GM10248 (cell line): ENCODE results near the gene EDAR.

Source experiments
- CTCF ChIA-PET: fragments of 300-600 bp; sonication (Branson Sonifier 250); formaldehyde crosslinking; extraction: SDS; loops from one replicate; lab custom pipeline; 2021; ENCODE audit warnings: antibody characterized with exemption; lab: Yijun Ruan, JAX
- POLR2A ChIA-PET: fragments of 350-650 bp; sonication (Branson Sonifier 250); formaldehyde crosslinking; extraction: SDS; loops from one replicate; lab custom pipeline; 2020; ENCODE audit warnings: antibody characterized with exemption; lab: Yijun Ruan, JAX
- DNase-seq: peaks from one replicate; pipeline ENCODE4 v3.0.0; 2012; ENCODE audit errors: extremely low spot score
- CTCF ChIP-seq: IDR thresholded peaks from 2 replicates; pipeline ENCODE4 v1.5.1; 2012; ENCODE audit warnings: mild to moderate bottlenecking, low read depth; ENCODE audit errors: extremely low read depth, missing control alignments, control extremely low read depth

The EDAR gene

DNA sequence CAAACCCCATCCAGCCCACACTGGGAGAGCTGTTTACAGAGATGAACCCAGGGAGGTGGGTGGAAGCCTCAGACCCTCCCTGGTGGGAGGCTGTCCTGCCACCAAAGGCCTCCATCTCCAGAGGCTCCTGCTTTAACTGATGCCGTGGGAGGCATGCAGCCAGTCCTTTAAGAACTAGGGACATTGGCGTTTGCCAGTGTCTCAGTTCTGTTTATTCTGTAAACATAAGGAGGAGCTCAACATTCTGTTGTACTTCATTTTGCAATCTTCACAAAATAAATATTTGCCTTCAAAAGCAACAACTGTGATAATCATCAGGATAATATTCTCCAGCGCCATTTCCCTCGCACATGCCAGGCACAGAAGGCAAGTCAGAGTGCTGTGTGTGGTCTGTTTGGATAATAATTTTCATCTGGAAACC is 6.8 kb downstream of the EDAR start:
- no peak for DNase-seq
- CTCF ChIA-PET = interaction anchor here (1.1 to 1.4 kb wide), 2 partner anchors 9 to 21 kb away, joined by 3 read pairs; no protein-coding TSS in a partner anchor
- POLR2A ChIA-PET = no interaction called here

DNA sequence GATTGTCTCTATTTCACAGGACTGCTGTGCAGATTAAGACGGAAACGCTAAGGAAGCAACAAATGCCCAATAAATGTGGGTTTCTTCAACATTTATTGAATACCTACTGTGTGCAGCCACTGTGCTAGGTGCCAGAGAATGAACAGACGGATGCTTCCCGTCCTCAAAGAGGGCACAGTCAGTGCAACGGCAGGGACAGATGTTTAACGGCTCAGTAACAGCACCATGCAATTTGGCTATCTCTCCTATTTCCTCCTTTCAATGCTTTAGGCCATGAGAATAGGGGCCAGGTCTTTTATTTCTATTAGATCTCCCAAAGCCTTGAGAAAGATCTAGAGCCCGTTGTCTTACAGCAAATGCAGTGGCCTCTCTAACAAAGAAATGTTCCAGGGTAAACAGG is 7.2 kb downstream of the EDAR start:
- ChIA-PET POLR2A (no interaction called here), CTCF (interaction anchor here (1.3 to 1.4 kb wide), 2 partner anchors 14 to 22 kb away, joined by 3 to 4 read pairs; no protein-coding TSS in a partner anchor)
- no peak for DNase-seq
- TF ChIP-seq CTCF = no peak

More for the DNA sequence above, 6.8 kb downstream of the EDAR start:
- TF ChIP-seq CTCF = no peak

GRCh38 chr2:108980076-108980475 is 8.9 kb downstream of the EDAR start:
- TF ChIP-seq CTCF = no peak
- CTCF ChIA-PET = interaction anchor here (0.9 kb wide), 1 partner anchor 538 kb away, joined by 3 read pairs; no protein-coding TSS in a partner anchor
- DNase-seq = no peak
- POLR2A ChIA-PET = no interaction called here

GRCh38 chr2:108979461-108979860 is 9.6 kb downstream of the EDAR start:
- ChIA-PET POLR2A (no interaction called here), CTCF (no interaction called here)
- no peak for DNase-seq
- no peak for TF ChIP-seq CTCF

DNA sequence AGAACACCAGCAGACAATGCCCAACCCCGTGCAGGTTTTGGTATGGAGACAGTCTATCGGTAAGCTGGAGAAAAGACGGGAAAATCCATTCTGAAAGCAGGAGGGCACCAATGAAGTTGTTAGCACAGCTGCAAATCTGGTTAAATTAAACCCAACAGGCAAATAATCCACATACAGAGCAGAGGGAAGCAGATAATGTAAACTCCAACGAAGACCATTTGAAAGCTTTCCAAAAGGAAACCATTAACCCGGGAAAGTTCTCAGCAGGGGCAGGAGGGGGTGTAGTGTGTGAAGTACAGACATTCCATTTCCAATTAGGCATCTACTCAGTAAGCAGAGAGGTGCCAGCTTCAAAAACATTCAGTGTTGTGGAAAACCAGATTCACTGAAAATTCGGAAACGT is 10.3 kb downstream of the EDAR start:
- ChIA-PET POLR2A (no interaction called here), CTCF (no interaction called here)
- TF ChIP-seq CTCF = no peak
- DNase-seq = no peak

- POLR2A ChIA-PET = no interaction called here
- CTCF ChIA-PET = no interaction called here
- TF ChIP-seq CTCF = no peak
- no peak for DNase-seq
These were observed 13.2 kb downstream of the EDAR start for GRCh38 chr2:108975613-108976435.

GRCh38 chr2:108974674-108975073 is 14.3 kb downstream of the EDAR start:
- no peak for TF ChIP-seq CTCF
- DNase-seq = no peak
- ChIA-PET CTCF (no interaction called here), POLR2A (no interaction called here)
